HG03103 (cell line): ENCODE results near the gene ZNF174.

Source experiments
- ATAC-seq: cut with Tn5 transposase; IDR thresholded peaks from one replicate; pipeline ENCODE4 v1.9.1; 2021; ENCODE audit warnings: low read depth; ENCODE audit not compliant: unreplicated experiment

Gene ZNF174

GRCh38 chr16:3443108-3444031, 42.4 kb downstream of the ZNF174 start, which contains the start of the genes NAA60 and ZNF597:
Gene NAA60, plus strand, starts transcription at chr16:3443680. Its CDS starts 32,548 bp downstream, at chr16:3476228.
Gene ZNF597, minus strand, starts transcription at chr16:3443504. Its CDS starts 351 bp downstream, at chr16:3443153.
- ATAC-seq = peak; percentile 61

- ATAC-seq = peak; percentile 28
These were observed 43.0 kb downstream of the ZNF174 start for GRCh38 chr16:3444032-3444388.

GRCh38 chr16:3454093-3454492, 53.1 kb downstream of the ZNF174 start:
- no peak for ATAC-seq

GRCh38 chr16:3454631-3455147, 53.7 kb downstream of the ZNF174 start:
- no peak for ATAC-seq

GRCh38 chr16:3457434-3458252, 56.6 kb downstream of the ZNF174 start:
- no peak for ATAC-seq

GRCh38 chr16:3458278-3458851, 57.4 kb downstream of the ZNF174 start:
- ATAC-seq = no peak

GRCh38 chr16:3458852-3459361, 57.9 kb downstream of the ZNF174 start:
- ATAC-seq = no peak
